Brain microvascular endothelial cell (primary cell): ENCODE results near the gene MEGF11.

Experiments used
- DNase-seq: peaks from one replicate; pipeline ENCODE4 v3.0.0-alpha.2; 2020
- H3K27ac ChIP-seq: fragments of 250-450 bp; sonication (Bioruptor Pico); 2 replicates; pipeline ENCODE4 v1.5.1; 2020; ENCODE audit warnings: mild to moderate bottlenecking, moderate library complexity
- H3K27me3 ChIP-seq: fragments of 250-450 bp; sonication (Bioruptor Pico); replicated peaks from 2 replicates; pipeline ENCODE4 v1.5.1; 2020; ENCODE audit warnings: mild to moderate bottlenecking
- H3K36me3 ChIP-seq: fragments of 250-450 bp; sonication (Bioruptor Pico); replicated peaks from 2 replicates; pipeline ENCODE4 v1.5.1; 2020; ENCODE audit warnings: mild to moderate bottlenecking
- H3K4me3 ChIP-seq: 2 replicates; pipeline ENCODE4 v1.5.1; 2011; ENCODE audit warnings: low read depth, mild to moderate bottlenecking, control low read depth, low read length, moderate library complexity
- CTCF ChIP-seq: IDR thresholded peaks from 2 replicates; pipeline ENCODE4 v1.5.1; 2011; ENCODE audit warnings: low read depth, mild to moderate bottlenecking, moderate library complexity, low read length, control low read depth, inconsistent platforms; ENCODE audit errors: missing control alignments
- in situ Hi-C: cut with HindIII; loops from 2 replicates; pipeline ENCODE4 v1.10.0; 2017; ENCODE audit warnings: low sequenced_read_pairs, low pct_ligation_motif_present

MEGF11 gene

DNA sequence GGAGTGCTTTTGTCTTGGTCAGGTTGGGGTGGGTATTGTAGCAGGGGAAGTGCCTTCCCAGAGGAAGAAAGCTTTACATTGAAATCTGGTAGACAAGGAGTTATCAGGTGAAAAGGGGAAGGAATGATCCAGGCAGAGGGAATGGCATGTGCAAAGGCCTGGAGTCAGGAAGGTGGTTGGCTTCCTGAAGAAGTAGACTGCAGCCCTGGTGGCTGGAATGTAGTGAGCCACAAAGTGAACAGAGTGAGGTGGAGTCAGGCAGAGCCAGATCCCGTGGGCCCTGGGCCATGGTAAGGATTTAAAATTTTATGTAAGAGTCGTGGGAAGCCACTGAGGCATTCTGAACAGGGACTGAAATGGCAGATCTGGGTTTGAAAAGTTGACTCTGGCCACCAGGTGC, 326.0 kb downstream of the MEGF11 start:
- H3K36me3 ChIP-seq, result no peaks in the 10 kb centered on the region
- DNase-seq, result no peak
- no peak overlapping the region for H3K4me3 ChIP-seq
- no peaks in the 10 kb centered on the region for H3K27me3 ChIP-seq
- no peak overlapping the region for H3K27ac ChIP-seq
- in situ Hi-C loops, result no loop called here
- TF ChIP-seq CTCF, result peak; percentile 52

GRCh38 chr15:65926899-65927298, 326.7 kb downstream of the MEGF11 start:
- no peak for TF ChIP-seq CTCF
- Histone ChIP-seq H3K36me3 (no peaks in the 10 kb centered on the region), H3K4me3 (no peak overlapping the region), H3K27me3 (no peaks in the 10 kb centered on the region), H3K27ac (no peak overlapping the region)
- DNase-seq, result no peak
- in situ Hi-C loops, result no loop called here

DNA sequence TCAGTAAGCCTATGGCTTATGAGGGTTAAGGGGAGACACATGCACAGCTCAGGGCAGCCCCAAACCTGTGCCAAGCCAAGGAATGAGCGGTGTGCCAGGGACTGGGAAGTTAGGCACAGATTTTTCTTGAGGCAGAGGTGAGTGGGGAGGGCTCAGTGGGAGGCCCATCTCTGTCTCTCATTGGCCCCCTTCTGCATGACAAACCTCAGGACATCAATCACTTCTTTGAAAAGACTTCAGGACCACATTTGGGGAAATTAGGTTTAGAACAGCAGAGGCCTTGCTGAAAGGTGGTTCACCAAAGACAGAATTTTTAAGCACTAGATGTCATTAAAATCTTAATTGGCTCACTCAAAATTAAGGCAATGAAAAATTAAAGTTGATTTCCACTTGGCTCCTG, 327.1 kb downstream of the MEGF11 start:
- DNase-seq, result no peak
- Histone ChIP-seq H3K4me3 (no peak overlapping the region), H3K27me3 (no peaks in the 10 kb centered on the region), H3K36me3 (no peaks in the 10 kb centered on the region), H3K27ac (no peak overlapping the region)
- in situ Hi-C loops, result no loop called here
- no peak for TF ChIP-seq CTCF

GRCh38 chr15:65925338-65925737, 328.2 kb downstream of the MEGF11 start:
- Histone ChIP-seq H3K27me3 (no peaks in the 10 kb centered on the region), H3K27ac (no peak overlapping the region), H3K36me3 (no peaks in the 10 kb centered on the region), H3K4me3 (no peak overlapping the region)
- in situ Hi-C loops, result no loop called here
- DNase-seq, result no peak
- TF ChIP-seq CTCF, result no peak

- H3K36me3 ChIP-seq, result no peaks in the 10 kb centered on the region
- no peak overlapping the region for H3K27ac ChIP-seq
- no peak for DNase-seq
- H3K4me3 ChIP-seq, result no peak overlapping the region
- in situ Hi-C loops, result no loop called here
- H3K27me3 ChIP-seq, result no peaks in the 10 kb centered on the region
- no peak for TF ChIP-seq CTCF
These were observed 329.5 kb downstream of the MEGF11 start for GRCh38 chr15:65924004-65924403.

DNA sequence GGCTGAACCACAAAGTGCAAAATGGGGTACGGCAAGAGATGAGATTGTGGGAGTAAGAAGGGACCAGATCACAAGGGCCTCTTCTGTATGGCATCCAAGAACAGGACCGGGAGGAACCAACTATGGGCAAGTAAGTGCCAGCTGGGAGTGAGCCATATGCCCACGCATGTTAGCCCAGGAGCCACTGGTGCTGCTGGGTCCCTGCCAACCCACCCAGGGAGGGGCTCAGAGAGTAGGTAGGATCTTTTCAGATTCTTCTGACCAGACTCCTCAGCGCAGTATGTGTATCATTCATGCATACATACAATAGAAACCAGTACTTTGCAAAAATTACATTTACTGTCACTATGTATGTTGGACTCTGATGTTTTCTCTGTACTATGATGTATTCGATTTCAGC, 330.3 kb downstream of the MEGF11 start:
- H3K27ac ChIP-seq, result no peak overlapping the region
- in situ Hi-C loops, result no loop called here
- no peaks in the 10 kb centered on the region for H3K27me3 ChIP-seq
- DNase-seq, result no peak
- H3K4me3 ChIP-seq, result no peak overlapping the region
- no peaks in the 10 kb centered on the region for H3K36me3 ChIP-seq
- no peak for TF ChIP-seq CTCF
